K562 (cell line): ENCODE measurements around the gene HAUS2. TPM values are rescaled to one million over a fixed set of nuclear protein-coding genes. Genes with fewer than 3 reads are reported as not detected.

Experiments used
- E2F6 ChIP-seq, 2 experiments: IDR thresholded peaks; 2 replicates each; pipeline ENCODE4 v1.6.1; 2011; ENCODE audit warnings: borderline replicate concordance in 1 of 2, control low read depth in 1 of 2, low read depth in 1 of 2, low read length in 1 of 2, mild to moderate bottlenecking in 1 of 2, mixed read lengths in 1 of 2, moderate library complexity in 1 of 2; ENCODE audit not compliant: insufficient read depth in 1 of 2, insufficient read length in 1 of 2, poor library complexity in 1 of 2, severe bottlenecking in 1 of 2; ENCODE audit errors: extremely low read depth in 1 of 2
- ETV5 ChIP-seq: sonication (generic); formaldehyde crosslinking; IDR thresholded peaks from 2 replicates; pipeline ENCODE4 v1.4.0; 2020; ENCODE audit warnings: low read depth, mild to moderate bottlenecking, missing genetic modification reagents
- EZH2 ChIP-seq: IDR thresholded peaks from 2 replicates; pipeline ENCODE4 v1.6.1; 2012; ENCODE audit warnings: low read depth, mild to moderate bottlenecking, inconsistent platforms, low read length, borderline replicate concordance
- FOXP4 ChIP-seq: sonication (generic); formaldehyde crosslinking; IDR thresholded peaks from 2 replicates; pipeline ENCODE4 v1.8.0; 2022; ENCODE audit warnings: mild to moderate bottlenecking, missing genetic modification reagents, borderline replicate concordance
- JUNB ChIP-seq: fragments of 450-650 bp; formaldehyde crosslinking; conservative IDR thresholded peaks from 2 replicates; pipeline ENCODE4 v1.4.0; 2020; ENCODE audit warnings: mild to moderate bottlenecking
- KDM5B ChIP-seq: fragments of 200-600 bp; sonication (generic); IDR thresholded peaks from 2 replicates; pipeline ENCODE4 v1.6.1; 2012; ENCODE audit warnings: low read depth, mild to moderate bottlenecking, moderate library complexity, low read length, control low read depth, inconsistent platforms; ENCODE audit not compliant: insufficient replicate concordance
- MEIS2 ChIP-seq: fragments of 450-650 bp; IDR thresholded peaks from 2 replicates; pipeline ENCODE4 v1.6.1; 2014; ENCODE audit warnings: mild to moderate bottlenecking; ENCODE audit not compliant: partially characterized antibody
- MTA2 ChIP-seq: fragments of 450-650 bp; IDR thresholded peaks from 2 replicates; pipeline ENCODE4 v1.6.1; 2016; ENCODE audit warnings: low read depth
- RUNX1 ChIP-seq: sonication (generic); IDR thresholded peaks from 2 replicates; pipeline ENCODE4 v1.6.1; 2016; ENCODE audit warnings: antibody characterized with exemption, low read depth
- ZNF449 ChIP-seq: fragments of 250-450 bp; sonication (Bioruptor Pico); IDR thresholded peaks from 2 replicates; pipeline ENCODE4 v1.8.0; 2022; ENCODE audit warnings: moderate library complexity, mild to moderate bottlenecking, inconsistent platforms
- ZNF780A ChIP-seq: fragments of 250-450 bp; sonication (Bioruptor Pico); IDR thresholded peaks from 2 replicates; pipeline ENCODE4 v1.5.0; 2021; ENCODE audit warnings: mild to moderate bottlenecking
- polyA plus RNA-seq, 8 experiments: library from polyadenylated mRNA; depleted of rRNA in 4 of 8; stranded (reverse) in 5 of 8; unstranded in 3 of 8; fragments of >200 nt; fragmentation: Nextera tagmentation in 2 of 8; fragmentation: Illumina TruSeq in 1 of 8; extraction: Ambion mirVana in 2 of 8; extraction: Trizol in 1 of 8; gene quantifications; 2 replicates each; pipeline versions ENCODE4 v1.2.1 to v1.2.3, GENCODE V29; 2011 to 2014; ENCODE audit warnings: inconsistent platforms in 1 of 8, missing spikeins in 1 of 8
- total RNA-seq, 7 experiments: library from RNA; depleted of rRNA in 6 of 7; stranded (reverse); fragments of >200 nt in 6 of 7; fragmentation: Illumina TruSeq in 2 of 7; extraction: Trizol in 2 of 7; gene quantifications; 2 replicates each; pipeline versions ENCODE4 v1.2.1 to v1.2.3, GENCODE V29; 2011 to 2021; ENCODE audit warnings: low replicate concordance in 1 of 7
- TF ChIP-seq, protein P1 (sequence below): fragments of 150-350 bp; IDR thresholded peaks from 2 replicates; pipeline ENCODE4 v1.6.1; 2014; ENCODE audit warnings: low read depth, mild to moderate bottlenecking, low read length, borderline replicate concordance
- TF ChIP-seq, protein P2 (sequence below): fragments of 150-350 bp; conservative IDR thresholded peaks from 2 replicates; pipeline ENCODE4 v1.6.1; 2014; ENCODE audit warnings: low read length

HAUS2 gene
- total and polyA plus RNA-seq, 9 of the 15 experiments (the other 6 are each of a cell fraction or from before 2014, with no cell fraction given): 30.6 to 64.9 (median 54.1) TPM

- TF ChIP-seq E2F6 (IDR thresholded peaks at IDR 0.05; ENCODE audit: borderline replicate concordance in 1 of 2, extremely low read depth in 1 of 2, insufficient read depth in 1 of 2, insufficient read length in 1 of 2, low read depth in 1 of 2, low read length in 1 of 2, poor library complexity in 1 of 2, severe bottlenecking in 1 of 2) (no peak), EZH2 (no peak), JUNB (CRISPR knock-in tag) (no peak), ZNF449 (no peak), RUNX1 (0 out of 2 replicates have a peak, but pooled peaks have one; percentile 28), MEIS2 (peak; percentile 98), FOXP4 (CRISPR knock-in tag) (no peak), KDM5B (no peak), ZNF780A (no peak), MTA2 (peak; percentile 78), ETV5 (CRISPR knock-in tag) (no peak)
- TF ChIP-seq, protein P1, sequence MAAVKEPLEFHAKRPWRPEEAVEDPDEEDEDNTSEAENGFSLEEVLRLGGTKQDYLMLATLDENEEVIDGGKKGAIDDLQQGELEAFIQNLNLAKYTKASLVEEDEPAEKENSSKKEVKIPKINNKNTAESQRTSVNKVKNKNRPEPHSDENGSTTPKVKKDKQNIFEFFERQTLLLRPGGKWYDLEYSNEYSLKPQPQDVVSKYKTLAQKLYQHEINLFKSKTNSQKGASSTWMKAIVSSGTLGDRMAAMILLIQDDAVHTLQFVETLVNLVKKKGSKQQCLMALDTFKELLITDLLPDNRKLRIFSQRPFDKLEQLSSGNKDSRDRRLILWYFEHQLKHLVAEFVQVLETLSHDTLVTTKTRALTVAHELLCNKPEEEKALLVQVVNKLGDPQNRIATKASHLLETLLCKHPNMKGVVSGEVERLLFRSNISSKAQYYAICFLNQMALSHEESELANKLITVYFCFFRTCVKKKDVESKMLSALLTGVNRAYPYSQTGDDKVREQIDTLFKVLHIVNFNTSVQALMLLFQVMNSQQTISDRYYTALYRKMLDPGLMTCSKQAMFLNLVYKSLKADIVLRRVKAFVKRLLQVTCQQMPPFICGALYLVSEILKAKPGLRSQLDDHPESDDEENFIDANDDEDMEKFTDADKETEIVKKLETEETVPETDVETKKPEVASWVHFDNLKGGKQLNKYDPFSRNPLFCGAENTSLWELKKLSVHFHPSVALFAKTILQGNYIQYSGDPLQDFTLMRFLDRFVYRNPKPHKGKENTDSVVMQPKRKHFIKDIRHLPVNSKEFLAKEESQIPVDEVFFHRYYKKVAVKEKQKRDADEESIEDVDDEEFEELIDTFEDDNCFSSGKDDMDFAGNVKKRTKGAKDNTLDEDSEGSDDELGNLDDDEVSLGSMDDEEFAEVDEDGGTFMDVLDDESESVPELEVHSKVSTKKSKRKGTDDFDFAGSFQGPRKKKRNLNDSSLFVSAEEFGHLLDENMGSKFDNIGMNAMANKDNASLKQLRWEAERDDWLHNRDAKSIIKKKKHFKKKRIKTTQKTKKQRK: no peak
- TF ChIP-seq, protein P2, sequence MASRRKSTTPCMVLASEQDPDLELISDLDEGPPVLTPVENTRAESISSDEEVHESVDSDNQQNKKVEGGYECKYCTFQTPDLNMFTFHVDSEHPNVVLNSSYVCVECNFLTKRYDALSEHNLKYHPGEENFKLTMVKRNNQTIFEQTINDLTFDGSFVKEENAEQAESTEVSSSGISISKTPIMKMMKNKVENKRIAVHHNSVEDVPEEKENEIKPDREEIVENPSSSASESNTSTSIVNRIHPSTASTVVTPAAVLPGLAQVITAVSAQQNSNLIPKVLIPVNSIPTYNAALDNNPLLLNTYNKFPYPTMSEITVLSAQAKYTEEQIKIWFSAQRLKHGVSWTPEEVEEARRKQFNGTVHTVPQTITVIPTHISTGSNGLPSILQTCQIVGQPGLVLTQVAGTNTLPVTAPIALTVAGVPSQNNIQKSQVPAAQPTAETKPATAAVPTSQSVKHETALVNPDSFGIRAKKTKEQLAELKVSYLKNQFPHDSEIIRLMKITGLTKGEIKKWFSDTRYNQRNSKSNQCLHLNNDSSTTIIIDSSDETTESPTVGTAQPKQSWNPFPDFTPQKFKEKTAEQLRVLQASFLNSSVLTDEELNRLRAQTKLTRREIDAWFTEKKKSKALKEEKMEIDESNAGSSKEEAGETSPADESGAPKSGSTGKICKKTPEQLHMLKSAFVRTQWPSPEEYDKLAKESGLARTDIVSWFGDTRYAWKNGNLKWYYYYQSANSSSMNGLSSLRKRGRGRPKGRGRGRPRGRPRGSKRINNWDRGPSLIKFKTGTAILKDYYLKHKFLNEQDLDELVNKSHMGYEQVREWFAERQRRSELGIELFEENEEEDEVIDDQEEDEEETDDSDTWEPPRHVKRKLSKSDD: no peak
Measured at GRCh38 chr15:42584031-42584765, 35.6 kb downstream of the HAUS2 start (continued).
